Mesothelial cell of epicardium (in vitro differentiated cells): Measurements from ENCODE around the gene HSD17B3. TPM values are rescaled to one million over a fixed set of nuclear protein-coding genes. Genes with fewer than 3 reads are reported as not detected.
"Not testable (repeated sequence)": the region's sequence is repeated elsewhere in the genome, so short reads cannot be mapped to it uniquely, and the experiment has no call there.

Experiments
- DNase-seq, 2 experiments: peaks; one replicate each; pipeline ENCODE4 v3.0.0; 2021; ENCODE audit warnings: low spot score in 2 of 2; ENCODE audit not compliant: unreplicated experiment in 2 of 2
- H3K27ac Mint-ChIP-seq: 2 replicates; pipeline ENCODE4 v1.8.0; 2021; ENCODE audit warnings: mixed read lengths
- H3K27me3 Mint-ChIP-seq: 2 replicates; pipeline ENCODE4 v1.8.0; 2021; ENCODE audit warnings: low read depth, mixed read lengths
- H3K36me3 Mint-ChIP-seq: 2 replicates; pipeline ENCODE4 v1.8.0; 2021; ENCODE audit warnings: mixed read lengths
- H3K4me1 Mint-ChIP-seq: 2 replicates; pipeline ENCODE4 v1.8.0; 2021; ENCODE audit warnings: mixed read lengths
- H3K4me3 Mint-ChIP-seq: 2 replicates; pipeline ENCODE4 v1.8.0; 2021; ENCODE audit warnings: mild to moderate bottlenecking, moderate library complexity, mixed read lengths
- H3K9me3 Mint-ChIP-seq: 2 replicates; pipeline ENCODE4 v1.8.0; 2021; ENCODE audit warnings: mixed read lengths
- CTCF ChIP-seq: fragments of 200-600 bp; sonication (generic); IDR thresholded peaks from one replicate; pipeline ENCODE4 v1.5.0; 2021; ENCODE audit warnings: antibody characterized with exemption; ENCODE audit not compliant: unreplicated experiment
- total RNA-seq: library from RNA; stranded (reverse); gene quantifications from 3 replicates; pipeline ENCODE4 v1.2.1, GENCODE V29; 2021

The HSD17B3 gene
- total RNA-seq, 1 donor from 2014 or later, result not detected

- H3K27me3 Mint-ChIP-seq, result peaks cover 19% of the 10 kb centered on the region
- no peaks in the 10 kb centered on the region for H3K4me1 Mint-ChIP-seq
- no peak overlapping the region for H3K27ac Mint-ChIP-seq
- no peaks in the 10 kb centered on the region for H3K36me3 Mint-ChIP-seq
- peaks cover 4% of the 10 kb centered on the region for H3K9me3 Mint-ChIP-seq
- no peak for DNase-seq
- H3K4me3 Mint-ChIP-seq, result no peak overlapping the region
- TF ChIP-seq CTCF, result no peak
Observed at GRCh38 chr9:96201140-96201539, 100.8 kb downstream of the HSD17B3 start.

DNA sequence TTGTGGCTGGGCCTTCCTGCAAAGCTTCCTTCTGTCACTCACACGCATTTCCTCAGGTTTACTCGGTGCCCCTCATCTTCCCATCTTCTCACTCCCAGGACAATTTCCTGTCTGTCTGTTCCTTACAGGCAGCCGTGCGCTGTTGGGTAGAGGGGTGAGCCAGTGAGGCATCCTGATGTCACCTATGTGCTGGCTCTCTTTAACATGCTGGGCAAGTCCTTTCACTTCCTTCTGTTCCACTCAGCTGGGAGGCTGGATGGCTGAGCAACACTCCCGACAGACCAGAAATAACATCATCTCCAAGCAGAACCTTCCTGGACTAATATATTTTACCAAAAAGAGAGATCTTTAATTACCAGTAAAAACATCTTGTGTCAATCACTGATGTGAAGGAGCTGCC lies 103.0 kb downstream of the HSD17B3 start:
- peaks cover 19% of the 10 kb centered on the region for H3K27me3 Mint-ChIP-seq
- TF ChIP-seq CTCF, result no peak

GRCh38 chr9:96195541-96195940 lies 106.4 kb downstream of the HSD17B3 start:
- no peak for TF ChIP-seq CTCF
- peaks cover 12% of the 10 kb centered on the region for H3K27me3 Mint-ChIP-seq
- no peak overlapping the region for H3K27ac Mint-ChIP-seq
- no peak for DNase-seq
- H3K4me3 Mint-ChIP-seq, result no peak overlapping the region
- H3K9me3 Mint-ChIP-seq, result peaks cover 23% of the 10 kb centered on the region
- peaks cover 5% of the 10 kb centered on the region for H3K36me3 Mint-ChIP-seq
- H3K4me1 Mint-ChIP-seq, result no peaks in the 10 kb centered on the region

More for the DNA sequence above, 103.0 kb downstream of the HSD17B3 start:
- no peak for DNase-seq
- no peak overlapping the region for H3K4me3 Mint-ChIP-seq
- H3K9me3 Mint-ChIP-seq, result no peaks in the 10 kb centered on the region
- no peak overlapping the region for H3K27ac Mint-ChIP-seq
- H3K4me1 Mint-ChIP-seq, result no peaks in the 10 kb centered on the region
- no peaks in the 10 kb centered on the region for H3K36me3 Mint-ChIP-seq

DNA sequence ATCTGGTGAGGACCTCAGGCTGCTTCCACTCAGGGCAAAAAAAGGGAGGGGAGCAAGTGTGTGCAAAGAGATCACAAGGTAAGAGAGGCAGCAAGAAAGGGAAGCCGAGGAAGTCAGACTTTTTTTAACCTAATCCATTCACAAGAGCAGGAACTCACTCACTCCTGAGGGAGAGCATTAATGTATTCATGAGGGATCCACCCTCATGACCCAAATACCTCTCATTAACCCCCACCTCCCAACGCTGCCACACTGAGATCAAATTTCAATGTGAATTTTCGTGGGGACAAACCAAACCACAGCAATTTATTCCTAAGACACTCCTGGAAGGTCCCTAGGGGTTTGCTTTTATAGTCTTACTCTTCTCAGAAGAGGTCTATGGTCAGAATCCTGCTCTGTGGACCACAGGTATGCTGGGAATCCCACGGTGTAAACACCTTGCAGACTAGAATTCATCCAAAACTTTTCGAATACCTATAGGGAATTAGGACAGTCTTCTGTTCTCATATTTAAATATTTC lies 108.7 kb downstream of the HSD17B3 start:
- Mint-ChIP-seq H3K27ac (no peak overlapping the region), H3K36me3 (peaks cover 5% of the 10 kb centered on the region), H3K27me3 (peaks cover 12% of the 10 kb centered on the region), H3K9me3 (peaks cover 28% of the 10 kb centered on the region), H3K4me3 (no peak overlapping the region), H3K4me1 (no peaks in the 10 kb centered on the region)
- DNase-seq, result no peak
- no peak for TF ChIP-seq CTCF

DNA sequence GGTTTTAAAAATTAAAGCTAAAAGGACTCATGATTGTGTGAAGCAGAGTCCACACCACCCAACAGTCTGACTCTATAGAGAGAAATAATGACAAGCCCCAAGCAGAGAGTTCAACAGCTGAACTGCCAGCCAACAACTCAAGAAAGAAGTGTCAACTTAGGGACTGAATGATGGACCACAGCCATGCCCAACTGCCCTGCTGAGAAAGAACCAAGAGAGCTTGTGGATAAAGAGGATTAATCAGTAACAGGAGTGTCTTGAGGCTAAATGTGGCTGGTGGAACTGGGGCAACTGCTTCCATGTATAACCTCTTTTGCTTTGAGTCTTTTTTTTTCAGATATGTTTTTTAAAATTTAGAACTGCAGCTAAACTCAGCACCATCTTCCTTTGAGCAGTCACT lies 109.3 kb downstream of the HSD17B3 start:
- no peak overlapping the region for H3K4me3 Mint-ChIP-seq
- H3K27ac Mint-ChIP-seq, result no peak overlapping the region
- TF ChIP-seq CTCF, result no peak
- no peaks in the 10 kb centered on the region for H3K4me1 Mint-ChIP-seq
- peaks cover 5% of the 10 kb centered on the region for H3K36me3 Mint-ChIP-seq
- peaks cover 28% of the 10 kb centered on the region for H3K9me3 Mint-ChIP-seq
- H3K27me3 Mint-ChIP-seq, result peaks cover 14% of the 10 kb centered on the region
- DNase-seq, result no peak

DNA sequence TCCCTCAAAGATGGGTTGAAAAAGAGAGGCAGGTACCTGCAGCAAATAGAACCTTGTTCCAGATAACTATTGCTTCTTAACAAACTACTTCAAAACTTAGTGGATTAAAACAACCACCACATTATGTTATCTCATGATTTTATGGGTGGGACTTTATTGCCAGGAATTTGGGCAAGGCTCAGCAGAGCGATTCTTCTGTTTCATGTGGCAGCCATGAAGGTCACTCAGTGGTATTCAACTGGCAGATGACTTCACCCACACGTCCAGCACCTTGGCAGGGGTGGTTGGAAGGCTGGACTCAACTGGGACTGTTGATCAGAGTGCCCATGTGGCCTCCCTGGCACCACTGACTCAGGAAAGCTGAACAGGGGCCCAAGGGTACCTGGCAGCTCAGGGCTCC lies 112.0 kb downstream of the HSD17B3 start:
- Mint-ChIP-seq H3K27me3 (peaks cover 29% of the 10 kb centered on the region), H3K4me1 (peaks cover 14% of the 10 kb centered on the region), H3K4me3 (no peak overlapping the region), H3K27ac (no peak overlapping the region), H3K9me3 (peaks cover 37% of the 10 kb centered on the region), H3K36me3 (peaks cover 5% of the 10 kb centered on the region)
- DNase-seq, result no peak
- no peak for TF ChIP-seq CTCF

DNA sequence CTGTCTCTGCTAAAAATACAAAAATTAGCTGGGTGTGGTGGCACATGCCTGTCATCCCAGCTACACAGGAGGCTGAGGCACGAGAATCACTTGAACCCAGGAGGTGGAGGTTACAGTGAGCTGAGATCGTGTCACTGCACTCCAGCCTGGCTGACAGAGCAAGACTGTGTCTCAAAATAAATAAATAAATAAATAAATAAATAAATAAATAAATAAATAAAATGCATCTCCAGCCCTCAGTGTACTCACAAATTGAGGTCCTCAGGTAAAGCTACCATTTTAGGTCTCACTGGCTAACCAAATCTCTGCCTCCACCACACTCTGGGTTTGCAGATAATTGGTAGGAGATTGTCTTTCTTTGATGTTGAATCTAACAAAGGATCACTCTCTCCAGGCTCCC lies 112.4 kb downstream of the HSD17B3 start:
- not testable (repeated sequence) for DNase-seq, H3K36me3 Mint-ChIP-seq, H3K27ac Mint-ChIP-seq, H3K4me3 Mint-ChIP-seq
- peaks cover 14% of the 10 kb centered on the region for H3K4me1 Mint-ChIP-seq
- peaks cover 37% of the 10 kb centered on the region for H3K9me3 Mint-ChIP-seq
- peaks cover 32% of the 10 kb centered on the region for H3K27me3 Mint-ChIP-seq
